HG03103 (cell line): ENCODE data around the gene ACBD6.

Source experiments
- ATAC-seq: cut with Tn5 transposase; IDR thresholded peaks from one replicate; pipeline ENCODE4 v1.9.1; 2021; ENCODE audit warnings: low read depth; ENCODE audit not compliant: unreplicated experiment

ACBD6 gene

DNA sequence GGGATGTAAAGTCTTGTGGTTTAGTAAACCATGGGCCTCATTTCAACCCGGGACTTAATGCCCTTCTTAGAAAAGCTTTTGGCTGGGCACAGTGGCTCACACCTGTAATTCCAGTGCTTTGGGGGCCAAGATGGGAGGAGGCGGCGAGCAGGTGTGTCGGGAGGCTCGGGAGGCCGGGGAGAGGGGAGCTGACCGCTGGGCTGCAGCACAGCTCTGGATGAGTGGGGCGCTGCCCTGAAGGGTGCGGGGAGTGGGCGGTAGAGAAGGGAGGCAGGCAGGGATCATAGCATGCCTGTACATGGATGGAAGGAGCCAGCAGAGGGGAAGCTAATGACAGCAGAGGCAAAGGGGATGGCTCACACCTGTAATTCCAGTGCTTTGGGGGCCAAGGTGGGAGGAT, 241.3 kb downstream of the ACBD6 start:
- ATAC-seq = no peak

DNA sequence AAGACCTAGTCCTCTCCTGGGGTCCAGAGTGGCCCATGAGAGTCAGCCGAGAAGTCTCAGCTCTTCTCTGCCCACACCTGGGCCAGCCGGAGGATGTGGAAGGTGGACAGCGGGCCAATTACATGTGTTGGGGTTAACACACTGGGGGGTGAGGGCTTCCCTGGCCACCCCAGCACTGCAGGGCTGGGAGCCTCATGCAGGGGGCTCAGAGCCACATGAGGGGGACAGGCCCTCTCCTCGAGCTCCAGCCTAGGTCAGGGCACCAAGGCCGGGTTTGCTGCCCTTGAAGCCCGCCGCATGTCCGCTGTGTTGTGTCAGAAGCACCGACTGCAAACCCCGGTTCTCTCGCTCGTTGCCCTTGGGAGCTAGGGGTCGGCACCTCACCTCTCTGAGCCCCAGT, 241.8 kb downstream of the ACBD6 start:
- ATAC-seq = no peak

DNA sequence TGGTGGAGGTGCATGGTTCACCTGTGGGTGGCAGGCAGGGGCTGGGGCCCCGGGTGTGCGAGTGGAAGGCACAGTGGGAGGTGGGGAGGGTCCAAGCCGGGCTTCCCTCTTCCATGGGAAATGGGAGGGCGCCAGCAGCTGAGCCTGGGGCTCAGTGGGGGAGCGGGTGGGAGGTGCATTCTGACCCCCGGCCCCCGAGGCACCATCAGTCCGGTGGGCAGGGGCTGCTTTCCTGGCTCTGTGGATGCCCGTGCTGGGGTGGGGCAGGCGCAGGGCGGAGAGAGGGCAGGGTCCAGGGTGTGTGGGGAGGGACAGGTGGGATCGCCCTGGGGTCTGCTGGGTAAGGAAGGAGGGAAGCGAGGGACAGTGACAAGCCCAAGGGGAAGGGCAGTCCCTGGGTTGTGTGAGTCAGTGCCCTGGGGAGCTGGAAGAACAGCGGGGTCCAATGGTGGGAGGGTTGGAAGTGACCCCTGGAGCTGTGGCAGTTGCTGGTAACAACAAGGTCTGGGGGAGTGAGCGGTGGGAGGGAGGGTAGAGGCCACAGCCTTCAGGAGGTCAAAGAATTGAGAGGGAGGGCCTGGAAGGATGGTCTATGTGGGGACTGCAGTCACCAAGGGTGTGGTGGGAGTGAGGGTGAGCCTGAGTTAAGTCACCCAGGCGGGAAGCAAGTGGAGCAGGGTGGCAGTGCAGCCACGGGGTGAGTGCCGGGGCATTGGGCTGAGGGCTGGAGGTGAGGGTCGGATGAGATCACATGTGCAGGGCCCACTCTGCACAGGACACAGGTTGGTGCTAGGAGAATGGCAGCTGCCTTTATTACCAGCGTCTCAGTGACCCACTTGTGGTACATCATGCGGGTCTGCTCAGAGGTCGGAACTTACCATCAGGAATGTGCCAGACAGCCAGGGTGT, 242.7 kb downstream of the ACBD6 start:
- no peak for ATAC-seq

DNA sequence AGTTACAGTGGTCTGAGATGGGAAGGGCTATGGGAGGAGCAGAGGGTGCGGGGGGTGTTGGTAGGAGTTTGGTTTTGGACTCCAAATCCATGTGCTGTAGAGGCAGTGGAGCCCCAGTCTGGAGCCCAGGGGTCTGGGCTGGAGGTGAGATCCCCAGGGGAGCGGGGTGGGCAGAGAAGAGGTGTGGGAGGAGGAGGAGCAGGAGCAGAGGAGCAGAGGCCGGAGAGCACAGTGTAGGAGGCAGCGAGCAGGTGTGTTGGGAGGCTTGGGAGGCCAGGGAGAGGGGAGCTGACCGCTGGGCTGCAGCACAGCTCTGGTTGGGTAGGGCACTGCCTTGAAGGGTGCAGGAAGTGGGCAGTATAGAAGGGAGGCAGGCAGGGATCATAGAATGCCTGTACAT, 243.4 kb downstream of the ACBD6 start:
- no peak for ATAC-seq

DNA sequence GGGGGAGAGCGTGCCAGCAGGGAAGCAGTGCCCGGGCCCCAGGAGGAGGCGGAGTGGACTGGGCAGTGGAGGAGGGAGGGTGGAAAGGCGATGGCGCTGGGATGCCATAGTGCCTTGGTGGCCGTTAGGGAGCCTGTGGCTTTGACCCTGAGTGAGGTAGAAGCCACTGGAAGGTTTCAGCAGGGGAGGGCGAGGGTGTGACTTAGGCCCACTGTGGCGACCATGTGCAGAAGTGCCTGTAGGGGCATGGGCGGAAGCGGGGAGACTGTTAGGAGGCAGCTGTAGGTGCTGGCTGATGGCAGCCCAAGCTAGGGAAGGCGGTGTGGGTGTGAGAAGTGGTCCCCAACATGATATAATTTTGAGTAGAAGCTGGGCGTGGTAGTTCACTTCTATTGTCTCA, 244.1 kb downstream of the ACBD6 start:
- ATAC-seq = no peak

DNA sequence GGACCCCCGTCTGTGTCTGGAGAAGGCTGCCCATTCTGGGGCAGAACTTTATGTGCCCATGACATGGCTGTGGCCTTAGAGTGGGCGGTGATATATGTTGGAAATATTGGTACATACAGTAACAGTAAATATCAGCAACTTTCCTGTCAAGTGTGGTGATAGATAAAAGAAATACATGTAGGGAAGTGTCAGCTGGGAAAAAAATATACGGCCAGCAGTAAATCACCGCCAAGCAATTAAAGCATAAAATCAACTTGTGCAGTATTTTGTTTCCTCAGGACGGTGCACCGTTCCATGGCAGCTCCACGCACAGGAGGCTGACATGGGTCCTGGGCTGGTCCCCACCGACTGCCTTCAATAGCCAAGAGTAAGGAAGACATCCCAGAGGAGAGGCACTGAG, 244.9 kb downstream of the ACBD6 start:
- ATAC-seq = no peak

DNA sequence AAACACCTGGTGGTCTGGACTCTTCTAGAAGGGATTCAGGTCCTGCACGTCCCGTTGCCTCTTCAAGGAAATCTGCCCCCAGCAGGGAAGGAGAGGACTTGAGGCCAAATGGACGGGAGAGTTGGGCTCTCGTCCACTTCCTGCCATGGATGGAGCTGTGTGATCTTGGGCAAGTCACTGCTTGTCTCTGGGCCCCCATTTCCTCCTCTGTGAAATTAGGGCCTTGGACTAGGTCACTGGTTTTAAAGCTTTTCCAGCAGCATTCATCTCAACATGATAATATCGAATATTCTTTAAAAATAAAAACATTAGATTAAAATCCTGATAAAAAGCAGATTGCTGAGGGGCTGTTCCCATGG, 245.4 kb downstream of the ACBD6 start:
- no peak for ATAC-seq

DNA sequence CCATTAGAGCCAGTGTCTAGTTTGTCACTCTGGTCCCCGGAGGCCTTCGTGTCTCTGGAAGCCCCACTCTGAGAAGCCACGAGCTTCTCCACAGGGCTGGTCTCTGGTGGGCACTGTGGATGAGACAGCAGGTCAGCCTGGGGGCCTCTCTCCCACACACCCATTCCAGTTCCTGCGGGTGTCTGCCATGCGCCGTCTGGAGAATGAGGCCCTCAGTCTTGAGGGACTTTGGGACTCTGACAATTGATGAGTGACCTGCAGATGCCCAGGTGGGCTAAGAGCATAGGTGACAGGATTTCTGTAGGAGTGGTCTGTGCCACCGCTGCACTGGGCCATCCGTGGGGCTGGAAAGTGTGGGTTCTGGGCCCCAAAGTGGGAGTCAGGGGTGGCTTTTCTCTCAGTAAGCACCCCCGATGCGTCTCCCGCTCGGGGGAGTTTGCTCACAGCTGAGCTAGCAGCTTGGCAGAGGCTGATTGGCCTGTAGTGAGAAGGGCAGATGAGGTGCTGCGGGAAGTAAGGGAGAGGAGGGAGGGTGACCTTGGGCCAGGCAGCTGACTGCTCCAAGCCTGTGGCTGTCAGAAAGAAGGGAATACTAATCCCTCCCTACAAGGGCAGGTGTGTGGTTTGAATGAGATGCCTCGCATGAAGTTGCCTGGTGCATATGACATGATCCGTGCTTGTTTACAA, 245.9 kb downstream of the ACBD6 start:
- ATAC-seq = no peak

DNA sequence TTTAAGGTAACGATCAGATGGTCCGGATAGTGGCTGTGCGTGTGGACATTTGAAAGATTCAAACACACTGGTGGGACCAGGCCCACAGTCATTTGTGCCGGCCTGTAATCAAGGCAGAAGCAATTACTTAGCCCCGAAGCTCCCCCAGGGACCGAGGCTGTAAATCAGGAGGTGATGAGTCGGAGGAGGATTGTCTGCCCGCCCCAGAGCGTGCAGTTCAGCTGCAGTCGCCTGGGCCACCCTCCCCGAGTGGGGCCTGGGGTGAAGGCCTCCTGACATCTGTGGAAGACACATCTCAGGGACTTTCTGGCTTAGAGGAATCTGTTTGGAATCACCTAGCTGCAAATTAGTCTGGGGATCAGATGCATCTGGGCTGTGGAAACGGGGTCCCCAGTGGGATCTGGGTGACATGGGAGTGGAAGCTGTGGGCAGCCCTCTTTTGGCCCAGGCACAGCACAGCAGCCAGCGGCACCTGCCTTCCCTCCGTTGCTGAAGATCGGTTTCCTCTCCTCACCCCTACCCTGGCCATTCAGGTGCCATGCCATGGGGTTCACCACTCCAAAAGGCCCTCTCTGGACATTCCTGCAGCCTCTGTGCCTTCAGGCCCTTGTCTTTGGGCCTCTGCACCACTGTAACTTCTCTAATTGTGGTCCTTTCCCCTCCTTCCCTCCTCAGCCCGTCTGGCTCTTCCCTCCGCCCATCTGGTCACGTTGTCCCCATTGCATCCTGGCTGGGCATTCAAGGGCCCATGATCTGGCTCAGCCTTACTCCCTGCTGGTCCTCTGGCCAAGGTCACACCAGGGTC, 246.6 kb downstream of the ACBD6 start:
- ATAC-seq = no peak

DNA sequence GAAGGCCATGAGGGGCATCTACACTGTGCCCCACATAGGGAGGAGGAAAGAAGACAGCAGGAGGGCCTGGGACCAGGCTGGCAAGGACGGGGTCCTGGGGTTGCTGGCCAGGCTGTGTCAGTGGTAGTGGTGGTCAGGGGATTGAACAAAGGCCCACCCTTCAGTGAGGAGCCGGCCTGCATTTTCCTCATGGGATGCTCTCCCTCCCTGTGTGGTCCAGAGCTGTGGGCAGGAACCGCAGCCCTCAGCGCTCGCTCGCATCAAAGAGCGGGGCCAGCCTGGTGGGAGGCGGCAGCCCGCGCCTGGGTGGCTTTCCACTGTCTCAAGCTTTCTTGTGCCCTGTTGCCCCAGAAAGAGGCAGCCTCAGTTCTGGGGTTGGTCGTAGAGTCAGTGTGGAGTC, 247.5 kb downstream of the ACBD6 start:
- no peak for ATAC-seq

DNA sequence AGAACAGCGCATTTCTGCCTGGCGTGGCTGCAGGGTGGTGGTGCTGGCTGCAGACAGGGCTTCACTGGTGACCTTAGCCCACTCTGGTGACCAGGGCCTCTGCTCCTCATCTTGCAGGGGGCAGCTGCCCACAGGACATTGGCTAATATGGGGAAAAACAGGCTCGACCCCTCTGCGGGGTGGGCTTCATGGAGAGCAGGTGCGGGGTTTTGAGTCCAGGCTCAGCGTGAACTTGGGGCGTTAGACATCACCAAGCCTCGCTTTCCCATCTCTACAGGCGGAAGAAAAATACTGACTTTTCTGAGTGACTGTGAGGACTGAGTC, 247.9 kb downstream of the ACBD6 start:
- ATAC-seq = no peak

DNA sequence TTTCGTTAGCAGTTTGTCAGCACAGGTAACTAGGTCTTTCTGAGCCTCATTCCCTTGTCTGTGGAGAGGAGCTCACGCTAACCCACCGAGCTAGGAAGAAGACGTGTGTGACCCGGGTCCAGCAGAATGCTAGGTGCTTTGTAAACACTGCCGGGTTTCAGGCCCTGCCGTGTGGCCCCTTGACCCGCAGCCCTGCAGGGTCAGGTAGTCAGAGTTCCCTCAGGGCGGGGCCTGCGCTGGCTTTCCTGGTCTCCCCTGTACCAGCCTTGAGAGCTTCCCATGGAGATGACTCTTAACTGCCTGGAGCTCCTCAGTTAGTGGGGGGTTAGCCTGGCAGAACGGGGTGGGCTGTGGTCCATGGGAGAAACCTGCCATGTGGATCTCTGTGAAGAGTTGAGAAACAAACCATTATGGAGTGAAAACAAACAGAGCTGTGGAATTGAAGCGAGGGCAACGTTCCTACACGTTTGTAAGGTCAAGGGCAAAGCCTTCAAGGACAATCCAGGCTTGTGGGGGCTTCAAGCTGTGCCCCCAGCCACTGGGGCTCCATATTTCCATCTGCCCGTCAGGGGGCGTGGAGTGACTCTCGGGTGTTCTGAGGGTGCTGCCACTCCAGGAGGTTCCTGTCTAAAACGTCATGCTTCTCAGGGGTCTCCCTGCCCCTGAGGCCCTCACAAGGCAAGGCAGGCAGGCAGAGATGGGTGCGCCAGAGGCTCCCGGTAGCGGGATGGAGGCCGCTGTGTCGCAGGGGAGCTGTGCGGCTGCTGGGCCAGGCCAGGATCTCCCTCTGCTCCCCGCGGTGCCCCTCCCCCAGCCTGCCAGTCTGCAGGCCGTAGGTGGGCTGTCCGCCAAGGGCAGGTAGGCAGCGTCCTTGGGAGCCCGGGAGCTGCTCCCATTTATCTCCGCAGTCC, 248.5 kb downstream of the ACBD6 start:
- ATAC-seq = no peak

DNA sequence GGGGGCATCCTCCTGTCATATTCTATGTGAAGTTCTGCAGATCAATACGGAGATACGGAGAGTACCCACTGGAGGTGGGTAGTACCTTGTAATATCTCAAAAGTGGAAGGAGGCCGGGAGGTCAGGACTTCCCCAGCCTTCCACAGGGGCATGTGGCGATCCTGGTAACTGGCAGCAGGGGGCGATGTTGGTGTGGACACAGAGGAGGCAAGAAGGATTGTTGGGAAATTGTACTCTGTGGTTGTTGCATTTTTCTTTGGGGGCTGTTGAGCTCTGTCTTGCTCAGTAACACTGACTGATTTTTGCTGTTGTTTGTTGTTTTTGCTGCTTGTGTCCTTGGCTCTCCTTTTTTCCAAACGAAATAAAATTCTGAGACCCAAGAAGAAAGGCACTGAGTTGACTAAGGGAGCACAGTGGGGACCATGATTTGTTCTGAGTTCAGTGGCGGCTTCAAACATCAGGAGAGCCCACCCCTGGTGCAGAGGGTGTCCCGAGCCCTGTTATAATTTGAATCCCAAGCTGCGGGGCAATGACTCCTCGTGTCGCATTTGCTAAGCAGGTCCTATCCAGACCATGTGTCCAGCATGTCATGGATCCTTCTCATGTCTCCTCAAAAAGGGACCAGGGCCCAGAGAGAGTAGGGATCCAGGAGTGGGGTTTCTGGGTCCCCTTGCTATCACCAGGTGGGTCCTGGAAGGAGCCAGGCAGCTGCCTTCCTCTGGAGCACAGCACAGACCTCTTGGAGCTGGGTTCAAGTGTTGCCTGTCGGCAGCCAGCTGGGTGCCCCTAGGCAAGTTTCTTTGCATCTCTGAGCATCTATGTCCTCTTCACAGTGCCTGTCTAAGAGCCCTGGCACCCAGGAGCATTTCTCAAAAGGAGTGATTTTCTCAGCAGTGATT, 249.5 kb downstream of the ACBD6 start:
- ATAC-seq = no peak

DNA sequence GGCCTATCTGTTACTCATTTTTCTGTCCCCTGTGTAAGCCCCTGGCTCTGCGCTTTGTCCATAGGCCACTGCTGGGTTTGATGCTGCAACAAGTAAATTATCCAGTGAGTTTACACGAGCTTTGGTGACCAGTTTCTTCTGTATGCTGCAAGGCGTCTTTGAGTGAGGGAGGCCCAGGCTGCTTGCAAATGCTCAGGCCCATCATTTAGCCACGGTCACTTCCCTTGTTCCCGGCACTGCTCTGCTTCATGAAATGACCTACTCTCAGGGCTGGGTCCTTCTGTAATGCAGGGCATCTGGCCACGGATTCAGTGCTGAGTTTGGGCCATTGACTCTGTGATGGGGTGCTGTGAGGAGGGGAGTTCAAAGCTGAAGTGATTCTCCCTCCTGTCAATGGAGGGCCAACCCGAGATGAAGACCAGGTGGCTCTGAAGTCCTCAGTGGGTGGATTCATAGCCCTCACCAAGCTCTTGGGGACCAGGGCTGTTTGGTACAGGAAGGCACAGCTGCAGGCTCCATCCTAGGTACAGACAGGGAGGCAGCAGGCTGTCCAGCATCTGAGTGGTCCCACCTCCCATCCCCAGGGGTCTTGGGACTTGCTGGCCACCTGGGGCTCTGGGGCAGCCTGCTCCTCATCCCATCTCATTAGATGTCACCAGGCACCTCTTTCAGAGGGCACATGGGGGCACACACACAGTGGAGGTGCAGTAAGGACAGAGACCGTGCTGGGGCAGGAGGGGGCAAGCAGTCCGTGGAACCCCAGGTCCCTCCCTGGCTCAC, 250.7 kb downstream of the ACBD6 start:
- no peak for ATAC-seq

DNA sequence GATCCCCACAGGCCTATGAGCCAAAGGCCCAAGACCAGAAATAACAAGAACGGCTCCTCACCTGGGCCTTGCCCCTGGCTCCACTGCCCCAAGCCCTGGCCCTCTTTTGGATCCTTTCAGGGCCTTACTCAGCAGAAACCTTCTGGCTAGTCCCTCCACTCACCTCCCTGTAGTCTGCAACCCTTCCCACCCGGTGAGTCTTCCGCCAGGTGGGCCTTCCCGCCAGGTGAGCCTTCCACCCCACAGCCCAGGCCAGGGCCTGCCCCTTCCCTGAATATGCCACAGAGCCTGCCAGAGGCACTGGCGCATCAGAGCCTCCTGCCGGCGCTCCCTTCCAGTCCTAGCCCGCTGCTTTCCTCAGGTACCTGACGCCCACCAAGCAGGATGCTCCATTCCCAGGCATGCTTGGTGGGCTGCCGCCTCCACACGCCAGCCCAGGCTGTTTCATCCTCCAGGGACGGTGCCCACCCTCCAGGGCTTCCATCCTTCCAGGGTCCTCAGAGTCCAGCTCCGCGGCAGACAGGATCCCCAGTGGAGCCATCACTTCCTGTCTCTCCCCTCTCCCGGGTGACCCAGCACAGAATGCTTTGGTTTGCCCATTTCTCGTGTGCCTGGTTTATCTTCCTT, 251.4 kb downstream of the ACBD6 start:
- no peak for ATAC-seq

DNA sequence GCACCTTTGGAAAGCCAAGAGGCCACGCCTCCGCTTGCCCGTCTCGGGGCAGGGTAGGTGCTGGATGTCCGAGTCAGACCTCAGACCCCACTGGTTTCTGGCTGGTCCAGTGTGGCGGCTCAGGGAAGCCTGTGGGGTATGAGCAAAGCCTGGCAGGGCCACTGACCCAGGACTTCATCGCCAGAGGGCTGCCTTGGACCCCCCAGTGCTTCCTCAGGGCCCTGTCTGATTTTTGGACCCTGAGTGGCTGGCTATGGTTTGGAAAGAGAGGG, 251.9 kb downstream of the ACBD6 start:
- no peak for ATAC-seq

DNA sequence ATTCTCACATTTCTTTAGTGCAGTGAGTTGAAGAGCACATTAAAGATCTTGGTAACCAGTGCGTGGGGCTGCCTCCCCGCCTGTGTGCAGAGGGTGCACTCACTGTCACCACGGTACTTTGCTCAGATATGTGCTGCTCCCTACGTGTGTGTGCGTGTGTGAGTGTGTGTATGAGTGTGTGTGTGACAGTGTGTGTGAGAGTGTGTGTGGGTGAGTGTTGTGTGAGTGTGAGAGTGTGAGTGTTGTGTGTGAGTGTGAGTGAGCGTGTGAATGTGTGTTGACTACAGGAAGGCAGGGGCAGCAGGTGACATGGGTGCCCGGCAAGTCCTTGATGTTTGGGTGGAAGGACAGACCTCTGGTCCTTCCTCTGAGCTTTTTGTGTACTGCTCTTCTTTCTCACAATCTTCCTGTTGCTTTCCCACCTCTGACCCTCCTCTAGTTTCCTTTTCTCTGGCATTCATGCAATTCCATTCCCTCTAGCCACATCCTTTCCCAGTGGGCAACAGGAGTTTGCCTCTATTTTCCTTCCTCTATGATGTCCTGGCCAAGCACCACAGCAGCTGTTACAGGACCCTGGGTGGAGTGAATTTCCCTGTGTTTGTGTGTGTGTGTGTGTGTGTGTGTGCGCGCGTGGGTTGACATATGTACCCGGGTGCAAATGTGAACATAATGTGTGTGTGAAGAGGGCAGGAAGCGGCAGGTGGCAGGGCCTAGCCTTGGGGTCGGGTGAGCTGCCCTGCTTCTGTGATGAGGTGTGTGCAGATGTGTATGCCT, 252.5 kb downstream of the ACBD6 start:
- ATAC-seq = no peak
